ENCODE data around the gene CYBB.
A peak's percentile ranks its signal among the peaks of the same experiment; 100 is the strongest.

DNA sequence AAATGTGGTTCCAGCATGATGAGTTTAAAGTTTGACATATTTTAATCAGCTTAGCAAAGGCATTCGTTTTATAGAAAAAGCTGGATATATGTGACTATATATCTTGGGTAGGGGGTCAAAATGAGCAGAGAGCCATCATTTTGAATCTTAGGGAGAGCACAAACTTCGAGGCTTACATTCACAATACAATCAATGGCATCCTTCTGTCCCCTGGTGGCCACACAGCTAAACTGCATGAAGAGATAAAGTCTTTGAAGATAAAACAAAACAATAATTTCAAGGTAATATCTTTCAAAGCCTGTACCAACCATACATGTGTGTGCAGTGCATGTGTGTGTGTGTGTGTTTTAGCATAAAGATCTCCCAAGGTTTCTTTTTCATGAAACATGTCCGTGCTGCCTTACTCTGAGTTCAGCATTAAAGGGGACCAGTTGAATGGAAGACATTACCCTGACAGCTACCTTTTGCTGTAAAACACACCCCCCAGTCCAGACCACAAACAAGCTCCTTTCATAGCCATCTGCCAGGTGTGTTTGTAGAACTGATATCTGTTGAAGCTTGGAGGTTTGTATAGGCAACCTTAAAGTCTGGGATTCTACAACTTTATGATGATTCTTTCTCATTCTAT lies 45.5 kb downstream of the CYBB start:
- TF ChIP-seq, protein P1, sequence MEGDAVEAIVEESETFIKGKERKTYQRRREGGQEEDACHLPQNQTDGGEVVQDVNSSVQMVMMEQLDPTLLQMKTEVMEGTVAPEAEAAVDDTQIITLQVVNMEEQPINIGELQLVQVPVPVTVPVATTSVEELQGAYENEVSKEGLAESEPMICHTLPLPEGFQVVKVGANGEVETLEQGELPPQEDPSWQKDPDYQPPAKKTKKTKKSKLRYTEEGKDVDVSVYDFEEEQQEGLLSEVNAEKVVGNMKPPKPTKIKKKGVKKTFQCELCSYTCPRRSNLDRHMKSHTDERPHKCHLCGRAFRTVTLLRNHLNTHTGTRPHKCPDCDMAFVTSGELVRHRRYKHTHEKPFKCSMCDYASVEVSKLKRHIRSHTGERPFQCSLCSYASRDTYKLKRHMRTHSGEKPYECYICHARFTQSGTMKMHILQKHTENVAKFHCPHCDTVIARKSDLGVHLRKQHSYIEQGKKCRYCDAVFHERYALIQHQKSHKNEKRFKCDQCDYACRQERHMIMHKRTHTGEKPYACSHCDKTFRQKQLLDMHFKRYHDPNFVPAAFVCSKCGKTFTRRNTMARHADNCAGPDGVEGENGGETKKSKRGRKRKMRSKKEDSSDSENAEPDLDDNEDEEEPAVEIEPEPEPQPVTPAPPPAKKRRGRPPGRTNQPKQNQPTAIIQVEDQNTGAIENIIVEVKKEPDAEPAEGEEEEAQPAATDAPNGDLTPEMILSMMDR (IDR thresholded peaks at IDR 0.05): peak; percentile 29 to 65 (median 30)
- no peak for TF ChIP-seq POLR2A (IDR thresholded peaks at IDR 0.05)

All from ovary (tissue), 3 donors.